HepG2 (cell line): ENCODE measurements around the gene FAM229B. TPM values are rescaled to one million over a fixed set of nuclear protein-coding genes. Genes with fewer than 3 reads are reported as not detected.
A peak's percentile ranks its signal among the peaks of the same experiment; 100 is the strongest.

ENCODE experiments used
- AHR ChIP-seq: IDR thresholded peaks from 2 replicates; pipeline ENCODE4 v1.6.1; 2018; ENCODE audit warnings: missing genetic modification reagents, missing compliant biosample characterization
- ARNT2 ChIP-seq: sonication (generic); formaldehyde crosslinking; IDR thresholded peaks from 2 replicates; pipeline ENCODE4 v1.8.0; 2022; ENCODE audit warnings: mild to moderate bottlenecking, low read depth, missing genetic modification reagents, moderate library complexity
- CREB3 ChIP-seq: sonication (generic); formaldehyde crosslinking; IDR thresholded peaks from 2 replicates; pipeline ENCODE4 v1.5.0; 2020; ENCODE audit warnings: missing genetic modification reagents
- ETS1 ChIP-seq: sonication (generic); formaldehyde crosslinking; IDR thresholded peaks from 2 replicates; pipeline ENCODE4 v1.4.0; 2020; ENCODE audit warnings: missing genetic modification reagents
- ISL2 ChIP-seq: sonication (generic); formaldehyde crosslinking; IDR thresholded peaks from 2 replicates; pipeline ENCODE4 v1.5.0; 2020; ENCODE audit warnings: missing genetic modification reagents
- KDM2A ChIP-seq: sonication (generic); formaldehyde crosslinking; IDR thresholded peaks from 2 replicates; pipeline ENCODE4 v1.4.0; 2020; ENCODE audit warnings: low read depth, missing genetic modification reagents, borderline replicate concordance
- MZF1 ChIP-seq: sonication (generic); formaldehyde crosslinking; IDR thresholded peaks from 2 replicates; pipeline ENCODE4 v1.8.1; 2023; ENCODE audit warnings: mild to moderate bottlenecking, missing genetic modification reagents, borderline replicate concordance
- NFE2L2 ChIP-seq: fragments of 150-350 bp; IDR thresholded peaks from 2 replicates; pipeline ENCODE4 v1.6.1; 2014; ENCODE audit warnings: low read length
- NR1H2 ChIP-seq: sonication (generic); formaldehyde crosslinking; IDR thresholded peaks from 2 replicates; pipeline ENCODE4 v1.8.1; 2022; ENCODE audit warnings: low read depth, missing genetic modification reagents, borderline replicate concordance
- POLR2A ChIP-seq, 2 experiments: IDR thresholded peaks; 2 replicates each; pipeline ENCODE4 v1.6.1; 2011; ENCODE audit warnings: low read depth in 2 of 2, low read length in 2 of 2, mild to moderate bottlenecking in 1 of 2, moderate library complexity in 1 of 2; ENCODE audit not compliant: insufficient read depth in 1 of 2
- RAD51 ChIP-seq: fragments of 450-650 bp; IDR thresholded peaks from 2 replicates; pipeline ENCODE4 v1.6.1; 2016; ENCODE audit warnings: borderline replicate concordance
- ZBTB44 ChIP-seq: sonication (generic); formaldehyde crosslinking; IDR thresholded peaks from 2 replicates; pipeline ENCODE4 v1.4.0; 2020; ENCODE audit warnings: missing genetic modification reagents
- ZBTB7B ChIP-seq: sonication (generic); formaldehyde crosslinking; IDR thresholded peaks from 2 replicates; pipeline ENCODE4 v1.4.0; 2020; ENCODE audit warnings: missing genetic modification reagents
- ZNF329 ChIP-seq: sonication (generic); formaldehyde crosslinking; IDR thresholded peaks from 2 replicates; pipeline ENCODE4 v1.9.0; 2021; ENCODE audit warnings: low read depth, mild to moderate bottlenecking, missing genetic modification reagents
- ZNF446 ChIP-seq: sonication (generic); formaldehyde crosslinking; IDR thresholded peaks from 2 replicates; pipeline ENCODE4 v1.5.0; 2020; ENCODE audit warnings: mild to moderate bottlenecking, missing genetic modification reagents
- ZNF484 ChIP-seq: sonication (generic); formaldehyde crosslinking; IDR thresholded peaks from 2 replicates; pipeline ENCODE4 v1.5.1; 2020; ENCODE audit warnings: mild to moderate bottlenecking, low read depth, missing genetic modification reagents, borderline replicate concordance
- ZNF646 ChIP-seq: sonication (generic); formaldehyde crosslinking; IDR thresholded peaks from 2 replicates; pipeline ENCODE4 v1.9.0; 2021; ENCODE audit warnings: mild to moderate bottlenecking, missing genetic modification reagents
- ZNF710 ChIP-seq: sonication (generic); formaldehyde crosslinking; IDR thresholded peaks from 2 replicates; pipeline ENCODE4 v1.5.0; 2020; ENCODE audit warnings: mild to moderate bottlenecking, missing genetic modification reagents, borderline replicate concordance
- ZNF776 ChIP-seq: sonication (generic); formaldehyde crosslinking; IDR thresholded peaks from 2 replicates; pipeline ENCODE4 v1.4.0; 2020; ENCODE audit warnings: mild to moderate bottlenecking, missing genetic modification reagents
- polyA plus RNA-seq, 8 experiments: library from polyadenylated mRNA; depleted of rRNA in 3 of 8; stranded (reverse) in 7 of 8; unstranded in 1 of 8; fragments of >200 nt; fragmentation: Illumina TruSeq in 4 of 8; extraction: Trizol in 4 of 8; gene quantifications; 2 replicates each; pipeline versions ENCODE4 v1.2.1 to v1.2.3, GENCODE V29; 2011 to 2016; ENCODE audit warnings: low read depth in 4 of 8, missing spikeins in 1 of 8, mixed read lengths in 1 of 8; ENCODE audit not compliant: insufficient read depth in 1 of 8
- total RNA-seq, 5 experiments: library from RNA; depleted of rRNA; stranded (reverse); fragments of >200 nt; fragmentation: Illumina TruSeq; extraction: Trizol; gene quantifications; 2 replicates each; pipeline ENCODE4 v1.2.3, GENCODE V29; 2016; ENCODE audit warnings: low read depth in 1 of 5

Gene FAM229B
- total and polyA plus RNA-seq, 2 of the 13 experiments (the other 11 are each of a cell fraction or from before 2014, with no cell fraction given): 11.3 to 19.5 TPM

- TF ChIP-seq ZNF329 (no peak), ISL2 (no peak), RAD51 (no peak), ZNF710 (no peak), ARNT2 (CRISPR knock-in tag) (no peak), ZNF646 (CRISPR knock-in tag) (no peak), AHR (CRISPR knock-in tag) (no peak), ZBTB44 (CRISPR knock-in tag) (no peak), NFE2L2 (no peak), POLR2A (IDR thresholded peaks at IDR 0.05; ENCODE audit: insufficient read depth in 1 of 2, low read depth in 2 of 2, low read length in 2 of 2) (0 out of 4 replicates have a peak, but pooled peaks of 1 of the 2 experiments have one; percentile 20), ZBTB7B (CRISPR knock-in tag) (no peak), KDM2A (CRISPR knock-in tag) (peak; percentile 52; the same call in 1 of the 2 replicates), NR1H2 (CRISPR knock-in tag) (no peak), ETS1 (CRISPR knock-in tag) (no peak), MZF1 (CRISPR knock-in tag) (0 out of 2 replicates have a peak, but pooled peaks have one; percentile 39), ZNF446 (CRISPR knock-in tag) (no peak), CREB3 (CRISPR knock-in tag) (no peak), ZNF484 (CRISPR knock-in tag) (no peak), ZNF776 (CRISPR knock-in tag) (no peak)
Observed at GRCh38 chr6:112145080-112145573, 57.7 kb downstream of the FAM229B start (continued).
